H9 (cell line): ENCODE data around the gene CCR3. TPM values are rescaled to one million over a fixed set of nuclear protein-coding genes. Genes with fewer than 3 reads are reported as not detected.

Experiments
- DNase-seq: peaks from one replicate; pipeline ENCODE4 v3.0.0-alpha.2; 2017
- H2AFZ ChIP-seq: one replicate; pipeline ENCODE4 v1.6.1; 2013; ENCODE audit warnings: mild to moderate bottlenecking, low read length, control low read depth, moderate library complexity
- H2AK5ac ChIP-seq: 2 replicates; pipeline ENCODE4 v1.6.1; 2013; ENCODE audit warnings: low read length, control low read depth, mixed read lengths; ENCODE audit not compliant: insufficient read length
- H2BK120ac ChIP-seq: one replicate; pipeline ENCODE4 v1.6.1; 2013; ENCODE audit warnings: low read depth, mild to moderate bottlenecking, low read length, control low read depth, inconsistent platforms; ENCODE audit not compliant: poor library complexity, severe bottlenecking
- H2BK12ac ChIP-seq: 2 replicates; pipeline ENCODE4 v1.6.1; 2013; ENCODE audit warnings: low read length, control low read depth, mixed read lengths, low read depth; ENCODE audit not compliant: insufficient read length
- H2BK15ac ChIP-seq: 2 replicates; pipeline ENCODE4 v1.6.1; 2013; ENCODE audit warnings: low read depth, low read length, control low read depth
- H2BK20ac ChIP-seq: one replicate; pipeline ENCODE4 v1.6.1; 2013; ENCODE audit warnings: low read depth, mild to moderate bottlenecking, low read length, control low read depth, inconsistent platforms; ENCODE audit not compliant: poor library complexity, severe bottlenecking
- H2BK5ac ChIP-seq: 2 replicates; pipeline ENCODE4 v1.6.1; 2013; ENCODE audit warnings: low read length, control low read depth, mixed read lengths; ENCODE audit not compliant: insufficient read length
- H3K14ac ChIP-seq: 2 replicates; pipeline ENCODE4 v1.6.1; 2013; ENCODE audit warnings: low read length, control low read depth; ENCODE audit not compliant: insufficient read depth
- H3K18ac ChIP-seq: 2 replicates; pipeline ENCODE4 v1.6.1; 2013; ENCODE audit warnings: low read depth, mild to moderate bottlenecking, mixed read lengths, low read length, control low read depth; ENCODE audit not compliant: insufficient read length
- H3K23ac ChIP-seq: 2 replicates; pipeline ENCODE4 v1.6.1; 2013; ENCODE audit warnings: low read length, control low read depth, mixed read lengths, low read depth; ENCODE audit not compliant: insufficient read length
- H3K23me2 ChIP-seq: 2 replicates; pipeline ENCODE4 v1.6.1; 2013; ENCODE audit warnings: low read depth, mild to moderate bottlenecking, mixed read lengths, low read length, control low read depth; ENCODE audit not compliant: insufficient read length, poor library complexity, severe bottlenecking
- H3K27ac ChIP-seq: 2 replicates; pipeline ENCODE4 v1.5.1; 2013; ENCODE audit warnings: low read length, control low read depth, mixed read lengths, low read depth; ENCODE audit not compliant: insufficient read length
- H3K27me3 ChIP-seq: 2 replicates; pipeline ENCODE4 v1.6.1; 2013; ENCODE audit warnings: low read length, control low read depth, inconsistent platforms; ENCODE audit not compliant: insufficient read depth
- H3K4ac ChIP-seq: 2 replicates; pipeline ENCODE4 v1.6.1; 2013; ENCODE audit warnings: low read depth, mild to moderate bottlenecking, control low read depth, inconsistent platforms, low read length, moderate library complexity
- H3K4me1 ChIP-seq: 2 replicates; pipeline ENCODE4 v1.6.1; 2013; ENCODE audit warnings: low read length, control low read depth, inconsistent platforms; ENCODE audit not compliant: insufficient read depth
- H3K4me2 ChIP-seq: 2 replicates; pipeline ENCODE4 v1.6.1; 2013; ENCODE audit warnings: low read length, control low read depth, mixed read lengths; ENCODE audit not compliant: insufficient read length, insufficient read depth
- H3K56ac ChIP-seq: 2 replicates; pipeline ENCODE4 v1.6.1; 2013; ENCODE audit warnings: low read depth, mild to moderate bottlenecking, mixed read lengths, low read length, control low read depth; ENCODE audit not compliant: insufficient read length
- H3K79me1 ChIP-seq: 2 replicates; pipeline ENCODE4 v1.6.1; 2013; ENCODE audit warnings: low read depth, mild to moderate bottlenecking, moderate library complexity, low read length, control low read depth, inconsistent platforms; ENCODE audit not compliant: insufficient read depth, poor library complexity, severe bottlenecking
- H3K79me2 ChIP-seq: 2 replicates; pipeline ENCODE4 v1.6.1; 2013; ENCODE audit warnings: low read length, control low read depth, inconsistent platforms; ENCODE audit not compliant: insufficient read depth
- H3K9ac ChIP-seq: 2 replicates; pipeline ENCODE4 v1.6.1; 2013; ENCODE audit warnings: low read length, control low read depth, mixed read lengths; ENCODE audit not compliant: insufficient read length; ENCODE audit errors: extremely low read depth
- H3K9me3 ChIP-seq: one replicate; pipeline ENCODE4 v1.6.1; 2013; ENCODE audit warnings: low read depth, low read length, inconsistent platforms; ENCODE audit not compliant: control insufficient read depth
- H3T11ph ChIP-seq: one replicate; pipeline ENCODE4 v1.6.1; 2013; ENCODE audit warnings: mild to moderate bottlenecking, low read length, control low read depth, inconsistent platforms
- H4K20me1 ChIP-seq: one replicate; pipeline ENCODE4 v1.6.1; 2013; ENCODE audit not compliant: control insufficient read depth, insufficient read length, insufficient read depth
- H4K5ac ChIP-seq: 2 replicates; pipeline ENCODE4 v1.6.1; 2013; ENCODE audit warnings: low read depth, mild to moderate bottlenecking, mixed read lengths, low read length, control low read depth; ENCODE audit not compliant: insufficient read length
- H4K8ac ChIP-seq: replicated peaks from 2 replicates; pipeline ENCODE4 v1.6.1; 2013; ENCODE audit warnings: low read length, control low read depth, mixed read lengths, low read depth; ENCODE audit not compliant: insufficient read length
- H4K91ac ChIP-seq: 2 replicates; pipeline ENCODE4 v1.6.1; 2013; ENCODE audit warnings: low read depth, mild to moderate bottlenecking, moderate library complexity, mixed read lengths, low read length, control low read depth; ENCODE audit not compliant: insufficient read length
- H3K27ac Mint-ChIP-seq, 3 experiments: 2 replicates in 2 of 3; 3 replicates in 1 of 3; pipeline ENCODE4 v1.8.0; 2020 to 2021; ENCODE audit warnings: mixed read lengths in 3 of 3, mild to moderate bottlenecking in 1 of 3, moderate library complexity in 1 of 3
- H3K27me3 Mint-ChIP-seq: 2 replicates; pipeline ENCODE4 v1.8.0; 2021; ENCODE audit warnings: low read depth, mild to moderate bottlenecking, moderate library complexity, mixed read lengths
- H3K36me3 Mint-ChIP-seq, 3 experiments: 2 replicates in 2 of 3; 3 replicates in 1 of 3; pipeline ENCODE4 v1.8.0; 2020 to 2021; ENCODE audit warnings: low read depth in 3 of 3, mixed read lengths in 3 of 3; ENCODE audit not compliant: insufficient read depth in 1 of 3
- H3K4me1 Mint-ChIP-seq, 2 experiments: 2 replicates each; pipeline ENCODE4 v1.8.0; 2020; ENCODE audit warnings: mixed read lengths in 2 of 2
- H3K4me3 Mint-ChIP-seq, 2 experiments: 2 replicates in 1 of 2; 3 replicates in 1 of 2; pipeline ENCODE4 v1.8.0; 2020 to 2021; ENCODE audit warnings: mild to moderate bottlenecking in 2 of 2, mixed read lengths in 2 of 2, moderate library complexity in 1 of 2
- H3K9me3 Mint-ChIP-seq, 2 experiments: 2 replicates in 1 of 2; 3 replicates in 1 of 2; pipeline ENCODE4 v1.8.0; 2020; ENCODE audit warnings: mild to moderate bottlenecking in 2 of 2, mixed read lengths in 2 of 2, moderate library complexity in 1 of 2
- WGBS: extraction: QIAGEN DNeasy Blood & Tissue Kit; methylation state at CpG from one replicate; pipeline ENCODE4 v1.1.7; 2013; ENCODE audit warnings: missing lambda C conversion rate, low lambda C conversion rate, mixed read lengths; ENCODE audit not compliant: insufficient read length; ENCODE audit errors: extremely low coverage; 5-methylcytosine and 5-hydroxymethylcytosine counted together
- total RNA-seq: library from RNA; stranded (reverse); gene quantifications from 2 replicates; pipeline ENCODE4 v1.2.1, GENCODE V29; 2021
- TF ChIP-seq, protein P1 (sequence below): fragments of 200-600 bp; sonication (generic); conservative IDR thresholded peaks from 3 replicates; pipeline ENCODE4 v1.8.0; 2021; ENCODE audit warnings: antibody characterized with exemption, mild to moderate bottlenecking

Gene CCR3
- total RNA-seq, 1 experiment from 2014 or later = not detected

DNA sequence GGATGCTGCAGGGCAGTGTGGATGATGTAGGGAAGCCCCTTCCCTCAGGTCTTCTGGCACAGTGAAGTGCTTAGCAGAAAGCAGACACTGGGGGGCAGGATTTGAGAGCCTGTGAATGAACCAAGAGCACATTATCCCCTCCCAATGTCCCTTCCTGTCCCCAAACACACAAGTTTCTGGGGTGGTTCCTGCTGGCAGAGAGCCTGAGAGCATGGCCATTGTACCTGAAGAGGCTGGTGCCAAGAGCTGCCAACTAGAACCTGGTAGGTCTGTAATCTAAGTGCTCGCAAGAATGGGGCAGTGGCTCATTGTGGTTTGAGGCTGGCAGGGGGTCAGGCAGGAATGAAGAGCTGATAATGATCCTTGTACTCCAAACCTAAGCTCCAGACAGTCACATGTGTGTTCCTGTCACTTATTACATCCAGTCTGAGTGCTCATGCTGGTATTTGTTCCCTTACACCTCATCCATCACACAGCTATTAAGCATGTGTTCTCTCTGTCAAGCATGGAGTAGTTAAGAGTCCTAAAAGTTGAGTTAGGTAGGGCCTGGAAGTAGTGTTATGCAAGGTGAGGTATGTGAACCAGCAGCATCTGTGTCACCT, 27.4 kb upstream of the CCR3 start:
- no peaks in the 10 kb centered on the region for H3K9me3 ChIP-seq
- WGBS = no CpG with 5 or more reads among the region's 1 CpG
- H3K9ac ChIP-seq = no peak overlapping the region
- no peak overlapping the region for H2AK5ac ChIP-seq
- no peak overlapping the region for H3K56ac ChIP-seq
- TF ChIP-seq, protein P1, sequence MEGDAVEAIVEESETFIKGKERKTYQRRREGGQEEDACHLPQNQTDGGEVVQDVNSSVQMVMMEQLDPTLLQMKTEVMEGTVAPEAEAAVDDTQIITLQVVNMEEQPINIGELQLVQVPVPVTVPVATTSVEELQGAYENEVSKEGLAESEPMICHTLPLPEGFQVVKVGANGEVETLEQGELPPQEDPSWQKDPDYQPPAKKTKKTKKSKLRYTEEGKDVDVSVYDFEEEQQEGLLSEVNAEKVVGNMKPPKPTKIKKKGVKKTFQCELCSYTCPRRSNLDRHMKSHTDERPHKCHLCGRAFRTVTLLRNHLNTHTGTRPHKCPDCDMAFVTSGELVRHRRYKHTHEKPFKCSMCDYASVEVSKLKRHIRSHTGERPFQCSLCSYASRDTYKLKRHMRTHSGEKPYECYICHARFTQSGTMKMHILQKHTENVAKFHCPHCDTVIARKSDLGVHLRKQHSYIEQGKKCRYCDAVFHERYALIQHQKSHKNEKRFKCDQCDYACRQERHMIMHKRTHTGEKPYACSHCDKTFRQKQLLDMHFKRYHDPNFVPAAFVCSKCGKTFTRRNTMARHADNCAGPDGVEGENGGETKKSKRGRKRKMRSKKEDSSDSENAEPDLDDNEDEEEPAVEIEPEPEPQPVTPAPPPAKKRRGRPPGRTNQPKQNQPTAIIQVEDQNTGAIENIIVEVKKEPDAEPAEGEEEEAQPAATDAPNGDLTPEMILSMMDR = peak; percentile 74
- H3K79me2 ChIP-seq = no peaks in the 10 kb centered on the region
- H3T11ph ChIP-seq = no peak overlapping the region
- Mint-ChIP-seq H3K9me3 (peaks cover 4 to 6% of the 10 kb centered on the region in 2 experiments; a peak in 3 of 5 replicates), H3K4me3 (no peak overlapping the region), H3K27me3 (no peaks in the 10 kb centered on the region; the same call in 1 of the 2 replicates), H3K36me3 (0 out of 7 replicates have a peak, but pooled peaks cover 0 to 3% (median 0%) of the 10 kb centered on the region in 3 experiments), H3K4me1 (peaks cover 0 to 4% of the 10 kb centered on the region in 2 experiments; a peak in 2 of 4 replicates), H3K27ac (no peak overlapping the region)
- H3K14ac ChIP-seq = no peak overlapping the region
- H3K27ac ChIP-seq = no peak overlapping the region
- H4K91ac ChIP-seq = no peak overlapping the region
- no peaks in the 10 kb centered on the region for H3K23me2 ChIP-seq
- H4K5ac ChIP-seq = no peak overlapping the region
- H2AFZ ChIP-seq = no peak overlapping the region
- DNase-seq = peak; percentile 64
- no peak overlapping the region for H3K23ac ChIP-seq
- no peak overlapping the region for H2BK15ac ChIP-seq
- H2BK5ac ChIP-seq = no peak overlapping the region
- H3K79me1 ChIP-seq = no peaks in the 10 kb centered on the region
- H3K27me3 ChIP-seq = no peaks in the 10 kb centered on the region
- no peak overlapping the region for H2BK120ac ChIP-seq
- H3K4me2 ChIP-seq = no peak overlapping the region
- no peaks in the 10 kb centered on the region for H4K20me1 ChIP-seq
- no peak overlapping the region for H3K18ac ChIP-seq
- H4K8ac ChIP-seq = no peak overlapping the region
- H2BK20ac ChIP-seq = no peak overlapping the region
- no peak overlapping the region for H2BK12ac ChIP-seq
- H3K4me1 ChIP-seq = no peaks in the 10 kb centered on the region
- no peak overlapping the region for H3K4ac ChIP-seq
